ENCODE results near the gene TROAP. TPM values are rescaled to one million over a fixed set of nuclear protein-coding genes. Genes with fewer than 3 reads are reported as not detected.

The TROAP gene
- total and polyA plus RNA-seq, 4 donors: 0.97 to 17.5 (median 2.0) TPM; not detected in 1

DNA sequence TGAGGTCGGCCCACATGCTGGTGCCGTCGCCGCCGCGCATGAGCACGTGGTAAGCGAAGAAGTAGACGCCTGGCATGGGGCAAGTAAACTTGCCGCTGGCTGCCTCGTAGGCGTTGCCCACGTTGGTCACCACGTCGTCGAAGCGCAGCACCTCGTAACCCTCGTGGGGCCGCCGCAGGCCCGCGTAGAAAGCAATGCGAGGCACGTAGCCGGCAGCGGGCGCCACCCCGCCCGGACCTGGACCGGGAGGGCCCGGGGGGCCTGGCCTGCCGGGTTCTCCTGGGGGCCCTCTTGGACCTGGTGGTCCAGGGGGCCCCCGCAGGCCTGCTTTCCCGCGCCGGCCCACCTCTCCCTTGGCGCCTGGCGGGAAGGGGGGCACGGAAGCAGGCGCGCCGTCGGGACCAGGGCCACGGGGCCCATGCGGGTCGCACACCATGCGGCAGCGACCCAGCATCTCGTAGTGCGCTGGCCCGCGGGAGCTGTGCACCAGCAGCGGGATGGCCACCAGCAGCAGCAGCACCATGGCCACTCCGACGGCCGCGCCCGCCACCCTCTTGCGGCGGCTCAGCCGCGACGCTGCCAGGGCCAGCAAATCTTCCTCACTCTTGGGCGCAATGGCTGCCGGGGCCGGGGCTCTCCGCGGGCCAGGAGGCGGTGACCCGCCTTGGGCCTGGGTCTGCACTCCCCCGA, 13.0 kb downstream of the TROAP start:
- DNase-seq (ENCODE audit: low spot score): no peak
- no peaks in the 10 kb centered on the region for H3K36me3 ChIP-seq (ENCODE audit: control insufficient read depth in 4 of 4, insufficient read depth in 3 of 4, low read depth in 1 of 4, low read length in 3 of 4)
- H3K9ac ChIP-seq (ENCODE audit: low read depth in 1 of 2, low read length in 2 of 2): no peak overlapping the region
- WGBS: 15% methylated on average over 72 of the region's 72 CpGs
- TF ChIP-seq HNF4G (IDR thresholded peaks at IDR 0.05): no peak
- TF ChIP-seq, protein P1, sequence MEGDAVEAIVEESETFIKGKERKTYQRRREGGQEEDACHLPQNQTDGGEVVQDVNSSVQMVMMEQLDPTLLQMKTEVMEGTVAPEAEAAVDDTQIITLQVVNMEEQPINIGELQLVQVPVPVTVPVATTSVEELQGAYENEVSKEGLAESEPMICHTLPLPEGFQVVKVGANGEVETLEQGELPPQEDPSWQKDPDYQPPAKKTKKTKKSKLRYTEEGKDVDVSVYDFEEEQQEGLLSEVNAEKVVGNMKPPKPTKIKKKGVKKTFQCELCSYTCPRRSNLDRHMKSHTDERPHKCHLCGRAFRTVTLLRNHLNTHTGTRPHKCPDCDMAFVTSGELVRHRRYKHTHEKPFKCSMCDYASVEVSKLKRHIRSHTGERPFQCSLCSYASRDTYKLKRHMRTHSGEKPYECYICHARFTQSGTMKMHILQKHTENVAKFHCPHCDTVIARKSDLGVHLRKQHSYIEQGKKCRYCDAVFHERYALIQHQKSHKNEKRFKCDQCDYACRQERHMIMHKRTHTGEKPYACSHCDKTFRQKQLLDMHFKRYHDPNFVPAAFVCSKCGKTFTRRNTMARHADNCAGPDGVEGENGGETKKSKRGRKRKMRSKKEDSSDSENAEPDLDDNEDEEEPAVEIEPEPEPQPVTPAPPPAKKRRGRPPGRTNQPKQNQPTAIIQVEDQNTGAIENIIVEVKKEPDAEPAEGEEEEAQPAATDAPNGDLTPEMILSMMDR (IDR thresholded peaks at IDR 0.05; ENCODE audit: low read depth, low read length, missing input control): no peak
- no peak for TF ChIP-seq NR2F2 (IDR thresholded peaks at IDR 0.05)
- TF ChIP-seq, protein P2, sequence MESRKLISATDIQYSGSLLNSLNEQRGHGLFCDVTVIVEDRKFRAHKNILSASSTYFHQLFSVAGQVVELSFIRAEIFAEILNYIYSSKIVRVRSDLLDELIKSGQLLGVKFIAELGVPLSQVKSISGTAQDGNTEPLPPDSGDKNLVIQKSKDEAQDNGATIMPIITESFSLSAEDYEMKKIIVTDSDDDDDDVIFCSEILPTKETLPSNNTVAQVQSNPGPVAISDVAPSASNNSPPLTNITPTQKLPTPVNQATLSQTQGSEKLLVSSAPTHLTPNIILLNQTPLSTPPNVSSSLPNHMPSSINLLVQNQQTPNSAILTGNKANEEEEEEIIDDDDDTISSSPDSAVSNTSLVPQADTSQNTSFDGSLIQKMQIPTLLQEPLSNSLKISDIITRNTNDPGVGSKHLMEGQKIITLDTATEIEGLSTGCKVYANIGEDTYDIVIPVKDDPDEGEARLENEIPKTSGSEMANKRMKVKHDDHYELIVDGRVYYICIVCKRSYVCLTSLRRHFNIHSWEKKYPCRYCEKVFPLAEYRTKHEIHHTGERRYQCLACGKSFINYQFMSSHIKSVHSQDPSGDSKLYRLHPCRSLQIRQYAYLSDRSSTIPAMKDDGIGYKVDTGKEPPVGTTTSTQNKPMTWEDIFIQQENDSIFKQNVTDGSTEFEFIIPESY (IDR thresholded peaks at IDR 0.05): no peak
- TF ChIP-seq RXRA (IDR thresholded peaks at IDR 0.05): no peak
- no peak for TF ChIP-seq RAD21 (IDR thresholded peaks at IDR 0.05)
- H3K4me3 ChIP-seq (ENCODE audit: low read depth in 1 of 3, low read length in 3 of 3): no peak overlapping the region
- no peak overlapping the region for H3K27ac ChIP-seq (ENCODE audit: low read depth in 1 of 2, low read length in 2 of 2)
- H3K27me3 ChIP-seq (ENCODE audit: control insufficient read depth in 4 of 4, insufficient read depth in 4 of 4, low read length in 3 of 4): peaks cover 0 to 13% (median 4%) of the 10 kb centered on the region in 4 donors
- no peaks in the 10 kb centered on the region for H3K9me3 ChIP-seq (ENCODE audit: control insufficient read depth in 4 of 4, low read length in 3 of 4)
- H3K4me1 ChIP-seq (ENCODE audit: control insufficient read depth in 4 of 4, insufficient read depth in 4 of 4, low read length in 3 of 4): peaks cover 0 to 14% (median 9%) of the 10 kb centered on the region in 4 donors

DNA sequence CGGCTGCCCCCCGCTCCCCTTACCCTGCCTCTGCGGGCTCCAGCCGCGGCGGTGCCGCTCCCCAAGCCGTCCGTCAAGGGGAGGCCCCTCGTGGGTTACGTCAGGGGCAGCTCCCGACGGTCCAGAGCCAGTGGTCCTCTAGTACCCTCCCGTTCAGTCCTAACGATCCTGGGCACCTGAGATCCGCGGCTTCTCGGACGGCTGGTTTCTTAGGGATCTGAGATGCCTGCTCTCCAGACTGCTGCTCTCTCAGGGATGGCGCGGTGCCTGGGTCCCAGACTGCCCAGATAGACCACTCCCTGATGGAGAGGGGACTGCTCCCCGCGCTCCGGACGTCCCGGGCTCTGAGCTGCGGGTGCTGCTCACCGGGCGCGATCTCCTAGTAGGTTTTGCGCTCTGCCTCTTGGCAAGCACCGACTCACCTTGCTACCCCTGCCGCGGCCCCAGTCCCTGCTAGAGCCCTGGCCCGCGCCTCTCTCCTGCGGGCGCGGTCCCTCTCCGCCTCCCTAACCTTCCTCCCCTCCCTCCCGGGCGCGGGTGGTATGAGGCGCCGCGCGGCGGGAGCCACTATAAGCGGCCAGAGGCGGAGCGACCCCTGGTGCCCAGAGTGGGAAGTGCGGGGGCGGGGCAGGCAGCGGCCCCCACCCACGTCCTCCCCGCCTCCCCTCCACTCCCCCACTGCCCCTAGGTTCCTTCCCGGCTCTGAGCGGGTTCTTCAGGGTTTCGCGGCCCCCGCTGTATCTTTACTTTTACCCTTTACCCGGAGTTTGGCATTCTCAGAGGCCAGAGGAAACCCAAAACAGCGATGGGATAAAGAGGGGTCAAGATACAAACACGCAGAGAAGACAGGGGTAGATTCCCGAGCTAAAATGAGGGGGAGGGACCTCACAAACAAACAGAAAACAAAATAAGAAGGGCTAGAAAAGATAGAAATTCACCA, 13.9 kb downstream of the TROAP start, which contains the start of gene C1QL4:
Gene C1QL4 (minus strand): TSS at position 544 of the 940 bp plus-strand sequence. CDS start 711 bp downstream, outside the sequence.
- Histone ChIP-seq H3K9ac (ENCODE audit: low read depth in 1 of 2, low read length in 2 of 2) (no peak within 1 kb of the TSS), H3K36me3 (ENCODE audit: control insufficient read depth in 4 of 4, insufficient read depth in 3 of 4, low read depth in 1 of 4, low read length in 3 of 4) (no peaks in the 10 kb centered on the region), H3K9me3 (ENCODE audit: control insufficient read depth in 4 of 4, low read length in 3 of 4) (no peaks in the 10 kb centered on the region), H3K27ac (ENCODE audit: low read depth in 1 of 2, low read length in 2 of 2) (no peak within 1 kb of the TSS), H3K27me3 (ENCODE audit: control insufficient read depth in 4 of 4, insufficient read depth in 4 of 4, low read length in 3 of 4) (peaks cover 0 to 13% (median 4%) of the 10 kb centered on the region in 4 donors), H3K4me3 (ENCODE audit: low read depth in 1 of 3, low read length in 3 of 3) (peak within 1 kb of the TSS in 2 of 3 donors; percentile 28 to 37), H3K4me1 (ENCODE audit: control insufficient read depth in 4 of 4, insufficient read depth in 4 of 4, low read length in 3 of 4) (peaks cover 0 to 12% (median 8%) of the 10 kb centered on the region in 4 donors)
- peak; percentile 90 for DNase-seq (ENCODE audit: low spot score)
- TF ChIP-seq JUND (IDR thresholded peaks at IDR 0.05) (no peak), GABPA (IDR thresholded peaks at IDR 0.05 in 1 of 2, conservative IDR thresholded peaks at IDR 0.05 in 1 of 2) (no peak), FOXA2 (IDR thresholded peaks at IDR 0.05) (no peak), EGR1 (IDR thresholded peaks at IDR 0.05; ENCODE audit: low read depth in 2 of 2) (peak in 1 of 2 donors; percentile 47), YY1 (IDR thresholded peaks at IDR 0.05) (no peak), SP1 (IDR thresholded peaks at IDR 0.05) (no peak), RAD21 (IDR thresholded peaks at IDR 0.05) (peak; percentile 33 to 66)
- TF ChIP-seq, protein P3, sequence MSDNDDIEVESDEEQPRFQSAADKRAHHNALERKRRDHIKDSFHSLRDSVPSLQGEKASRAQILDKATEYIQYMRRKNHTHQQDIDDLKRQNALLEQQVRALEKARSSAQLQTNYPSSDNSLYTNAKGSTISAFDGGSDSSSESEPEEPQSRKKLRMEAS (IDR thresholded peaks at IDR 0.05): no peak
- TF ChIP-seq, protein P4, sequence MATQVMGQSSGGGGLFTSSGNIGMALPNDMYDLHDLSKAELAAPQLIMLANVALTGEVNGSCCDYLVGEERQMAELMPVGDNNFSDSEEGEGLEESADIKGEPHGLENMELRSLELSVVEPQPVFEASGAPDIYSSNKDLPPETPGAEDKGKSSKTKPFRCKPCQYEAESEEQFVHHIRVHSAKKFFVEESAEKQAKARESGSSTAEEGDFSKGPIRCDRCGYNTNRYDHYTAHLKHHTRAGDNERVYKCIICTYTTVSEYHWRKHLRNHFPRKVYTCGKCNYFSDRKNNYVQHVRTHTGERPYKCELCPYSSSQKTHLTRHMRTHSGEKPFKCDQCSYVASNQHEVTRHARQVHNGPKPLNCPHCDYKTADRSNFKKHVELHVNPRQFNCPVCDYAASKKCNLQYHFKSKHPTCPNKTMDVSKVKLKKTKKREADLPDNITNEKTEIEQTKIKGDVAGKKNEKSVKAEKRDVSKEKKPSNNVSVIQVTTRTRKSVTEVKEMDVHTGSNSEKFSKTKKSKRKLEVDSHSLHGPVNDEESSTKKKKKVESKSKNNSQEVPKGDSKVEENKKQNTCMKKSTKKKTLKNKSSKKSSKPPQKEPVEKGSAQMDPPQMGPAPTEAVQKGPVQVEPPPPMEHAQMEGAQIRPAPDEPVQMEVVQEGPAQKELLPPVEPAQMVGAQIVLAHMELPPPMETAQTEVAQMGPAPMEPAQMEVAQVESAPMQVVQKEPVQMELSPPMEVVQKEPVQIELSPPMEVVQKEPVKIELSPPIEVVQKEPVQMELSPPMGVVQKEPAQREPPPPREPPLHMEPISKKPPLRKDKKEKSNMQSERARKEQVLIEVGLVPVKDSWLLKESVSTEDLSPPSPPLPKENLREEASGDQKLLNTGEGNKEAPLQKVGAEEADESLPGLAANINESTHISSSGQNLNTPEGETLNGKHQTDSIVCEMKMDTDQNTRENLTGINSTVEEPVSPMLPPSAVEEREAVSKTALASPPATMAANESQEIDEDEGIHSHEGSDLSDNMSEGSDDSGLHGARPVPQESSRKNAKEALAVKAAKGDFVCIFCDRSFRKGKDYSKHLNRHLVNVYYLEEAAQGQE (IDR thresholded peaks at IDR 0.05): no peak
- TF ChIP-seq, protein P2 (IDR thresholded peaks at IDR 0.05): no peak
- TF ChIP-seq, protein P5, sequence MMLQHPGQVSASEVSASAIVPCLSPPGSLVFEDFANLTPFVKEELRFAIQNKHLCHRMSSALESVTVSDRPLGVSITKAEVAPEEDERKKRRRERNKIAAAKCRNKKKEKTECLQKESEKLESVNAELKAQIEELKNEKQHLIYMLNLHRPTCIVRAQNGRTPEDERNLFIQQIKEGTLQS (IDR thresholded peaks at IDR 0.05): no peak
- TF ChIP-seq, protein P1 (IDR thresholded peaks at IDR 0.05; ENCODE audit: low read depth, low read length, missing input control): peak; percentile 80
- WGBS: 5% methylated on average over 65 of the region's 65 CpGs

Data from liver (tissue), 9 donors.